HUES48 (cell line): ENCODE data around the gene OR2V2.
"Not testable (repeated sequence)": the region's sequence is repeated elsewhere in the genome, so short reads cannot be mapped to it uniquely, and the experiment has no call there.

ENCODE experiments used
- H3K27ac ChIP-seq: one replicate; pipeline ENCODE4 v1.7.0; 2013; ENCODE audit warnings: low read depth, low read length, inconsistent platforms
- H3K27me3 ChIP-seq: 2 replicates; pipeline ENCODE4 v1.6.1; 2013; ENCODE audit warnings: mild to moderate bottlenecking, low read length; ENCODE audit not compliant: control insufficient read depth, insufficient read depth
- H3K36me3 ChIP-seq: 2 replicates; pipeline ENCODE4 v1.6.1; 2013; ENCODE audit warnings: low read length; ENCODE audit not compliant: control insufficient read depth, insufficient read depth
- H3K4me1 ChIP-seq: 2 replicates; pipeline ENCODE4 v1.6.1; 2013; ENCODE audit warnings: mild to moderate bottlenecking, low read length; ENCODE audit not compliant: control insufficient read depth, insufficient read depth
- H3K4me3 ChIP-seq: 2 replicates; pipeline ENCODE4 v1.5.1; 2013; ENCODE audit warnings: mild to moderate bottlenecking, low read depth, low read length
- H3K9ac ChIP-seq: 2 replicates; pipeline ENCODE4 v1.6.1; 2013; ENCODE audit warnings: mild to moderate bottlenecking, low read depth, low read length, moderate library complexity
- H3K9me3 ChIP-seq: 2 replicates; pipeline ENCODE4 v1.6.1; 2013; ENCODE audit warnings: low read length; ENCODE audit not compliant: control insufficient read depth, insufficient read depth

Gene OR2V2

GRCh38 chr5:181146927-181147636 lies at the start of gene OR2V2:
Gene OR2V2 (plus strand): TSS chr5:181147586. CDS start chr5:181154943, 7,357 bp downstream.
- H3K4me3 ChIP-seq, H3K4me1 ChIP-seq, H3K27me3 ChIP-seq, H3K9ac ChIP-seq, H3K36me3 ChIP-seq, H3K27ac ChIP-seq: not testable (repeated sequence)
- H3K9me3 ChIP-seq = peaks cover 31% of the 10 kb centered on the region

DNA sequence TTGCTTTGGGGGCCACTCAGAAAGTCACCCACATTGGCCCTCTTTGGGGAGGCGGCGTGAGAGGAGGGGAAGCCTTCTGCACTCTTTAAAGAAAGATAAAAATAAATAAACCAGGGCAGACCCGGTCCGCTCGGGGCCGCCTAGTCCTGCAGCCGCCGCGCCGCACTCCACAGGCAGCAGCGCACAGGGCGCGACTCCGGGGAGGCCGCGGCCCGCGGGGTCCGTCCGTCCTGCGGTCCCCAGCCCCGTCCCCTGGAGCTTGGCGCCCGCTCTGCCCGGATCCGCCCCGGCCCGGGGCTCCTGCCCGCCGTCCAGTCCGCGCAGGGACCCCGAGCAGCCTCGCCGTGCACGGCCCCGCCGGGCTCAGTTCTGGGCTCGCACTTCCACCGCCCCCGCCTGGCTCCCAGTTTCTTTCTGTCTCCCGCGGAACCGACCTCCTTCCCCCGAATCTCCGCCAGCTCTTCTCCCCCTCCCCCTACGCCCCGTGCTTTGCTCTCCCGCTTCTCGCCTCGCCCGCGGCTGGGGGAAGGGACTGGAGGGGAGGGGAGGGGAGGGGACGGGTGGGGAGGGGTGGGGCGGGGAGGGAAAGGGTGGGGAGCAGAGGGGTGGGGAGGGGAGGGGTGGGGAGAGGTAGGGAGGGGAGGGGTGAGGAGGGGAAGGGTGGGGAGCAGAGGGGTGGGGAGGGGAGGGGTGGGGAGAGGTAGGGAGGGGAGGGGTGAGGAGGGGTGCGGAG lies 49.5 kb upstream of the OR2V2 start:
- not testable (repeated sequence) for H3K9me3 ChIP-seq, H3K4me3 ChIP-seq, H3K27ac ChIP-seq

DNA sequence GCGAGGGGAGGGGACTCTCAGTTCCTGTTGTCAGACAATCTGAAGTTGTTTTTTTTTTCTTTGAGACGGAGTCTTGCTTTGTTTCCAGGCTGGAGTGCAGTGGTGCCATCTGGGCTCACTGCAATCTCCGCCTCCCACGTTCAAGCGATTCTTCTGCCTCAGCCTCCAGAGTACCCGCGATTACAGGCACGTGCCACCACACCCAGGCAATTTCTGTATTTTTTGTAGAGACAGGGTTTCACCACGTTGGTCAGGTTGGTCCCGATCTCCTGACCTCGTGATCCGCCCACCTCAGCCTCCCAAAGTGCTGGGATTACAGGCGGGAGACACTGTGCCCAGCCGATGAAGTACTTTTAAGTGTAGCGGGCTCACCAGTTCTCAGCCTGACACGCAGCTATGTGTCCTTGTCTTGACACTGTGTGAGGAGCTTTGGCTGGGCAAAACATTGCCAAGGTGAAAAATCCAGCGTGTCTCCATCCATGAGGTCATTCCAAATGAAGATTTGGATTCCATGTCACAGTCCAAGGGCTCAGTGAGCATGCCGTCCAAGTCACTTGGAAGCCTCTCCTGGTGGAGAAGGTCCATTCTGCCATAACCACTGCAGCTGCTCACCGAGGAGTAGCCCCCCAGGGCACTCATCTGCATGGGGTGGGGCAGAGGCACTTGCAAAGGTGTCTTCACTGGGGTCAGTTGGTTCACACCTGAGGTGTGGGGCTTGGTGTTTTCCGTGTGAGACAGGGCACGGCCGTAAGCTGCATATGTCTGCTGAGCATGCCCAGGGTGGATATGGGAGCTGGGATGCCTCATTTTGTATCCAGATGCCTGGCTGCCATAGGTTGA lies 48.4 kb upstream of the OR2V2 start:
- Histone ChIP-seq H3K4me3 (no peak overlapping the region; the same call in 1 of the 2 replicates), H3K36me3 (no peaks in the 10 kb centered on the region), H3K9ac (no peak overlapping the region), H3K27ac (no peak overlapping the region), H3K27me3 (peaks cover 21% of the 10 kb centered on the region), H3K4me1 (peaks cover 3% of the 10 kb centered on the region; the same call in 1 of the 2 replicates), H3K9me3 (no peaks in the 10 kb centered on the region)

More for the DNA sequence above, 49.5 kb upstream of the OR2V2 start:
- not testable (repeated sequence) for H3K36me3 ChIP-seq, H3K9ac ChIP-seq, H3K4me1 ChIP-seq
- H3K27me3 ChIP-seq = peaks cover 20% of the 10 kb centered on the region

DNA sequence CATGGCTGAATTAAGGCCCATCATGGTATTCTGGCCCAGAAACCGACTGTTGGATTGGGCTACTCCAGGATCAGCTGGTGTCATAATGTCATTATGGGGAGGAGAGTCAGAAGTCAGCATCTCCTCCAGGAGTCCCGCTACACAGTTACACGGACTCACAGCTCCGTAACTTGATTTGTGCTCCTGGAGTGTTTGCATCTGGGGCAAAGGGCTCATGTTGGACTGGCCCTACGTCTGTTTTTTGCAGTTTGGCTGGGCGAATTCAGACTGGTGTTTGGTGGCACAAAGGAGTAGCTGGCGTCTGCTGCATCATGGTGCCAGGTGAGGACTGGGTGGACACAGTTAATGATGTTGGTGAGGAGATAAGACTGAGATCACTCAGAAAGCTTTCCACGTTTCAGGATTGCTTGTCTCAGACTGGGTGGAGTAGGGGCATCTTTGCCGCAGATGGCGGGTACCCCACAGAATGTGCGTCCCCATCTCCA lies 47.7 kb upstream of the OR2V2 start:
- Histone ChIP-seq H3K4me1 (peaks cover 3% of the 10 kb centered on the region; the same call in 1 of the 2 replicates), H3K36me3 (no peaks in the 10 kb centered on the region), H3K27me3 (peaks cover 27% of the 10 kb centered on the region), H3K9ac (no peak overlapping the region), H3K27ac (no peak overlapping the region), H3K9me3 (no peaks in the 10 kb centered on the region), H3K4me3 (no peak overlapping the region)

- Histone ChIP-seq H3K4me1 (peaks cover 3% of the 10 kb centered on the region; the same call in 1 of the 2 replicates), H3K4me3 (peak overlapping the region; percentile 45; the same call in 1 of the 2 replicates), H3K27me3 (peaks cover 32% of the 10 kb centered on the region), H3K9ac (no peak overlapping the region), H3K27ac (no peak overlapping the region), H3K9me3 (no peaks in the 10 kb centered on the region), H3K36me3 (no peaks in the 10 kb centered on the region)
Observed at GRCh38 chr5:181100121-181100875, 47.1 kb upstream of the OR2V2 start.

DNA sequence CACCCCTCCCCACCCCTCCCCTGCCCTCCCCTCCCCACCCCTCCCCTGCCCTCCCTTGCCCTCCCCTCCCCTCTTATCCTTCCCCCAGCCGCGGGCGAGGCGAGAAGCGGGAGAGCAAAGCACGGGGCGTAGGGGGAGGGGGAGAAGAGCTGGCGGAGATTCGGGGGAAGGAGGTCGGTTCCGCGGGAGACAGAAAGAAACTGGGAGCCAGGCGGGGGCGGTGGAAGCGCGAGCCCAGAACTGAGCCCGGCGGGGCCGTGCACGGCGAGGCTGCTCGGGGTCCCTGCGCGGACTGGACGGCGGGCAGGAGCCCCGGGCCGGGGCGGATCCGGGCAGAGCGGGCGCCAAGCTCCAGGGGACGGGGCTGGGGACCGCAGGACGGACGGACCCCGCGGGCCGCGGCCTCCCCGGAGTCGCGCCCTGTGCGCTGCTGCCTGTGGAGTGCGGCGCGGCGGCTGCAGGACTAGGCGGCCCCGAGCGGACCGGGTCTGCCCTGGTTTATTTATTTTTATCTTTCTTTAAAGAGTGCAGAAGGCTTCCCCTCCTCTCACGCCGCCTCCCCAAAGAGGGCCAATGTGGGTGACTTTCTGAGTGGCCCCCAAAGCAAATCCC lies 46.2 kb upstream of the OR2V2 start:
- Histone ChIP-seq H3K27me3 (peaks cover 36% of the 10 kb centered on the region), H3K4me3 (peak overlapping the region; percentile 52; the same call in 1 of the 2 replicates)
- not testable (repeated sequence) for H3K36me3 ChIP-seq, H3K4me1 ChIP-seq, H3K9me3 ChIP-seq, H3K9ac ChIP-seq, H3K27ac ChIP-seq

- not testable (repeated sequence) for H3K27ac ChIP-seq, H3K9me3 ChIP-seq, H3K36me3 ChIP-seq, H3K9ac ChIP-seq, H3K4me3 ChIP-seq, H3K4me1 ChIP-seq
- H3K27me3 ChIP-seq = peaks cover 36% of the 10 kb centered on the region
Observed at GRCh38 chr5:181101930-181102674, 45.3 kb upstream of the OR2V2 start.

- H3K4me1 ChIP-seq, H3K36me3 ChIP-seq, H3K9me3 ChIP-seq, H3K9ac ChIP-seq, H3K27ac ChIP-seq: not testable (repeated sequence)
- Histone ChIP-seq H3K27me3 (peaks cover 29% of the 10 kb centered on the region), H3K4me3 (peak overlapping the region; percentile 51; the same call in 1 of the 2 replicates)
Observed at GRCh38 chr5:181104259-181104568, 43.2 kb upstream of the OR2V2 start.

- not testable (repeated sequence) for H3K9me3 ChIP-seq, H3K4me3 ChIP-seq, H3K27ac ChIP-seq, H3K4me1 ChIP-seq, H3K36me3 ChIP-seq, H3K9ac ChIP-seq
- H3K27me3 ChIP-seq = peaks cover 24% of the 10 kb centered on the region
Observed at GRCh38 chr5:181104606-181105390, 42.6 kb upstream of the OR2V2 start.
